T-helper 1 cell (primary cell): ENCODE data around the gene MVB12B.
"Not testable (repeated sequence)": the region's sequence is repeated elsewhere in the genome, so short reads cannot be mapped to it uniquely, and the experiment has no call there.

Experiments used
- DNase-seq, 5 donors: peaks; one replicate each; pipeline ENCODE4 v3.0.0-alpha.2; 2012 to 2020

MVB12B gene

GRCh38 chr9:126546036-126546435 is 219.4 kb downstream of the MVB12B start:
- DNase-seq: no peak

DNA sequence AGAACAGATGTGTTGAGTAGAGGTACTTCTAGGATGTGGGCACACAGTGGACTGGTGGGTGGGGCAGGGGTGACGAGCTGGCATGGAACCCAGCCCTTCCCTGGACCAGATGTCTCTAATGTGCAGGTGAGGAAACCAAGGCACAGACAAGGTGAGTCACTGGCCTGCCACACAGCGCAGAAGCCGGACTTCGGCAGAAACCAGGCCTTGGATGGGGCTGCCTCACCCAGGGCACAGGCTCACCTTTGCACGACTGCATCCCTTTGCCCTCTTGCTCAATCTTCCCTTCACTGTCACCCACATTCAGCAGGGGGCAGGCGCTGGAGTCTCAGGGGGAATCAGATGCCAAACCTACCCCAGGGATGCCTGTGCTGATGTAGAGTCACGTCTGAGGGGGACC is 221.7 kb downstream of the MVB12B start:
- DNase-seq: no peak

- DNase-seq: no peak
Measured at GRCh38 chr9:126549246-126550006, 222.8 kb downstream of the MVB12B start.

- DNase-seq: no peak
Measured at GRCh38 chr9:126550891-126551351, 224.3 kb downstream of the MVB12B start.

GRCh38 chr9:126551812-126552211 is 225.2 kb downstream of the MVB12B start:
- DNase-seq: no peak

DNA sequence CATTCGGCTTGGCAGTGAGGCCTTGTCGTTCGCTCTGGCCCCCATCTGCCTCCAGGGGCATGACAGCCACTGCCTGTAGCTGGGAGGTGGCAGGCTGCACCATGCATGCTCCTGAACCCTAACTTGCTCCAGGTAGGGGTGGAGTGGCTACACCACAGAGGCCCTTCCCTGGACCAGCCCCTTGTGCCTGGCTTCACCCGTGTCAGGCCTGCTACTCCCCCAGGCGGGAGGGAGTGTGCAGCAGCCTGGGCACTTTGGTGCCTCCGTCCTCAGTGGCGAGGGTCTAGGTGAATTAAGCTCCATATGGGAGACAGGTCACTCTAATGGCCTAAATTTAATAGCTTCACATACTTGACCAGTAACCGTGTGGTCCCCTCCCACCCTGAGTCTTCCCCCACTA is 227.7 kb downstream of the MVB12B start:
- DNase-seq: no peak

- not testable (repeated sequence) for DNase-seq
Measured at GRCh38 chr9:126555421-126555820, 228.8 kb downstream of the MVB12B start.
